Neural progenitor cell (in vitro differentiated cells): ENCODE measurements around the gene LYZ. TPM values are rescaled to one million over a fixed set of nuclear protein-coding genes. Genes with fewer than 3 reads are reported as not detected.

ENCODE experiments used
- DNase-seq: peaks from one replicate; pipeline ENCODE4 v3.0.0-alpha.2; 2016; ENCODE audit warnings: low spot score
- H2AFZ ChIP-seq: fragments of 200-600 bp; sonication (generic); replicated peaks from 2 replicates; pipeline ENCODE4 v1.6.1; 2016; ENCODE audit warnings: antibody characterized with exemption
- H3F3A ChIP-seq: fragments of 200-600 bp; sonication (generic); 2 replicates; pipeline ENCODE4 v1.6.1; 2016; ENCODE audit warnings: antibody characterized with exemption, low read depth
- H3K27ac ChIP-seq: fragments of 200-600 bp; sonication (generic); 2 replicates; pipeline ENCODE4 v1.5.1; 2016; ENCODE audit warnings: mild to moderate bottlenecking
- H3K27me3 ChIP-seq: fragments of 200-600 bp; sonication (generic); 2 replicates; pipeline ENCODE4 v1.6.1; 2016; ENCODE audit warnings: mild to moderate bottlenecking, moderate library complexity
- H3K36me3 ChIP-seq: fragments of 200-600 bp; sonication (generic); 2 replicates; pipeline ENCODE4 v1.5.1; 2016
- H3K4me1 ChIP-seq: fragments of 200-600 bp; sonication (generic); 2 replicates; pipeline ENCODE4 v1.6.1; 2016; ENCODE audit warnings: mixed run types
- H3K4me2 ChIP-seq: fragments of 200-600 bp; sonication (generic); 2 replicates; pipeline ENCODE4 v1.6.1; 2016
- H3K4me3 ChIP-seq: fragments of 200-600 bp; sonication (generic); 2 replicates; pipeline ENCODE4 v1.5.1; 2016
- H3K79me2 ChIP-seq: fragments of 200-600 bp; sonication (generic); 2 replicates; pipeline ENCODE4 v1.6.1; 2016; ENCODE audit warnings: low read depth
- H3K9ac ChIP-seq: fragments of 200-600 bp; sonication (generic); 2 replicates; pipeline ENCODE4 v1.6.1; 2016
- H3K9me3 ChIP-seq: fragments of 200-600 bp; sonication (generic); 2 replicates; pipeline ENCODE4 v1.5.1; 2016; ENCODE audit warnings: low read depth
- H4K20me1 ChIP-seq: fragments of 200-600 bp; sonication (generic); 2 replicates; pipeline ENCODE4 v1.6.1; 2016; ENCODE audit warnings: low read depth
- H3K27ac Mint-ChIP-seq: 3 replicates; pipeline ENCODE4 v1.8.0; 2021; ENCODE audit warnings: mixed read lengths
- H3K27me3 Mint-ChIP-seq: 2 replicates; pipeline ENCODE4 v1.8.0; 2022; ENCODE audit warnings: low read depth, mild to moderate bottlenecking, inconsistent platforms, moderate library complexity, mixed read lengths; ENCODE audit not compliant: insufficient read depth
- H3K36me3 Mint-ChIP-seq: 3 replicates; pipeline ENCODE4 v1.8.0; 2021; ENCODE audit warnings: mixed read lengths
- H3K4me1 Mint-ChIP-seq: 3 replicates; pipeline ENCODE4 v1.8.0; 2021; ENCODE audit warnings: mixed read lengths
- H3K4me3 Mint-ChIP-seq: 3 replicates; pipeline ENCODE4 v1.8.0; 2021; ENCODE audit warnings: mild to moderate bottlenecking, moderate library complexity, mixed read lengths
- H3K9me3 Mint-ChIP-seq: 3 replicates; pipeline ENCODE4 v1.8.0; 2020; ENCODE audit warnings: mixed read lengths
- CTCF ChIP-seq: fragments of 200-600 bp; sonication (generic); IDR thresholded peaks from 2 replicates; pipeline ENCODE4 v1.5.1; 2017; ENCODE audit warnings: antibody characterized with exemption, mild to moderate bottlenecking
- EZH2 ChIP-seq: fragments of 200-600 bp; sonication (generic); IDR thresholded peaks from 2 replicates; pipeline ENCODE4 v1.6.1; 2017; ENCODE audit warnings: antibody characterized with exemption, mild to moderate bottlenecking, moderate library complexity
- EZH2phosphoT487 ChIP-seq: fragments of 200-600 bp; sonication (generic); IDR thresholded peaks from 2 replicates; pipeline ENCODE4 v1.6.1; 2017; ENCODE audit warnings: antibody characterized with exemption
- small RNA-seq: library from RNA; depleted of rRNA; stranded (forward); fragments of <200 nt; gene quantifications from one replicate; pipeline ENCODE3, GENCODE V24; 2015
- total RNA-seq: library from RNA; depleted of rRNA; stranded (reverse); fragments of >200 nt; gene quantifications from 2 replicates; pipeline ENCODE4 v1.2.3, GENCODE V29; 2015; ENCODE audit warnings: low replicate concordance

The LYZ gene
- total RNA-seq, 1 donor from 2014 or later: not detected

- Histone ChIP-seq H3K79me2 (no peaks in the 10 kb centered on the region), H3K36me3 (no peaks in the 10 kb centered on the region), H3K27ac (no peak overlapping the region), H3F3A (peaks cover 5% of the 10 kb centered on the region), H4K20me1 (no peaks in the 10 kb centered on the region), H3K4me3 (no peak overlapping the region), H3K27me3 (no peaks in the 10 kb centered on the region), H3K9ac (no peak overlapping the region), H3K4me1 (no peaks in the 10 kb centered on the region), H3K4me2 (no peak overlapping the region), H2AFZ (no peak overlapping the region), H3K9me3 (no peaks in the 10 kb centered on the region)
- no peak for DNase-seq
- Mint-ChIP-seq H3K9me3 (peaks cover 9% of the 10 kb centered on the region), H3K27ac (no peak overlapping the region), H3K36me3 (peaks cover 22% of the 10 kb centered on the region), H3K4me3 (no peak overlapping the region), H3K27me3 (no peaks in the 10 kb centered on the region), H3K4me1 (no peaks in the 10 kb centered on the region)
- TF ChIP-seq EZH2 (no peak), CTCF (no peak), EZH2phosphoT487 (no peak)
These were observed 48.8 kb downstream of the LYZ start for GRCh38 chr12:69396963-69397362.

- Mint-ChIP-seq H3K4me1 (no peaks in the 10 kb centered on the region), H3K36me3 (peaks cover 22% of the 10 kb centered on the region), H3K9me3 (peaks cover 9% of the 10 kb centered on the region), H3K4me3 (no peak overlapping the region), H3K27me3 (no peaks in the 10 kb centered on the region), H3K27ac (no peak overlapping the region)
- Histone ChIP-seq H3K27ac (no peak overlapping the region), H3K27me3 (no peaks in the 10 kb centered on the region), H3K9me3 (no peaks in the 10 kb centered on the region), H3K4me3 (no peak overlapping the region), H3K4me2 (no peak overlapping the region), H3K36me3 (no peaks in the 10 kb centered on the region), H3F3A (peaks cover 5% of the 10 kb centered on the region), H3K79me2 (no peaks in the 10 kb centered on the region), H4K20me1 (no peaks in the 10 kb centered on the region), H3K9ac (no peak overlapping the region), H3K4me1 (no peaks in the 10 kb centered on the region), H2AFZ (no peak overlapping the region)
- no peak for DNase-seq
- TF ChIP-seq EZH2phosphoT487: no peak
- no peak for TF ChIP-seq EZH2
These were observed 49.8 kb downstream of the LYZ start for GRCh38 chr12:69397978-69398377.

GRCh38 chr12:69401940-69402339, 53.8 kb downstream of the LYZ start:
- H3K4me3 ChIP-seq: no peak overlapping the region
- H3K36me3 Mint-ChIP-seq: peaks cover 11% of the 10 kb centered on the region
- no peak overlapping the region for H3K9ac ChIP-seq
- H3K27me3 Mint-ChIP-seq: no peaks in the 10 kb centered on the region
- H3K4me2 ChIP-seq: no peak overlapping the region
- no peak overlapping the region for H2AFZ ChIP-seq
- H3K9me3 Mint-ChIP-seq: peaks cover 5% of the 10 kb centered on the region
- H3K4me1 Mint-ChIP-seq: no peaks in the 10 kb centered on the region
- H3K4me1 ChIP-seq: no peaks in the 10 kb centered on the region
- H3K79me2 ChIP-seq: no peaks in the 10 kb centered on the region
- no peak overlapping the region for H3K4me3 Mint-ChIP-seq
- no peak for TF ChIP-seq EZH2
- TF ChIP-seq EZH2phosphoT487: no peak
- no peak for TF ChIP-seq CTCF
- no peak overlapping the region for H3K27ac ChIP-seq
- peak overlapping the region; percentile 21 for H3K27ac Mint-ChIP-seq
- DNase-seq: no peak
- no peaks in the 10 kb centered on the region for H3K9me3 ChIP-seq
- H3K36me3 ChIP-seq: no peaks in the 10 kb centered on the region
- H3F3A ChIP-seq: no peaks in the 10 kb centered on the region
- H4K20me1 ChIP-seq: no peaks in the 10 kb centered on the region
- H3K27me3 ChIP-seq: no peaks in the 10 kb centered on the region

Small RNA genes lying within 50 kb of the gene (small RNA-seq; reads per million reads assigned to genes)
- not detected for gene RN7SL804P

Other genes starting within 250 kb of the LYZ start
- 114 and 155 TPM in 2 replicates for gene CPSF6, start 108.8 kb upstream of the LYZ start, total RNA-seq
- 93.5 and 159 TPM in 2 replicates for gene YEATS4, start 11.4 kb downstream of the LYZ start, total RNA-seq
- 89.0 and 128 TPM in 2 replicates for gene FRS2, start 122.0 kb downstream of the LYZ start, total RNA-seq
- gene CCT2, start 237.1 kb downstream of the LYZ start, total RNA-seq: 418 and 516 TPM in 2 replicates